Measurements from ENCODE around the gene LPIN1. TPM values are rescaled to one million over a fixed set of nuclear protein-coding genes. Genes with fewer than 3 reads are reported as not detected.

Gene LPIN1
- total RNA-seq, 2 experiments from 2014 or later: 115 to 128 TPM

GRCh38 chr2:11701751-11702301 lies 44.6 kb upstream of the LPIN1 start:
- Histone ChIP-seq H3K4me1 (ENCODE audit: insufficient read depth, low read length) (peaks cover 8% of the 10 kb centered on the region), H3K9me3 (ENCODE audit: control insufficient read depth in 1 of 2, insufficient read depth in 1 of 2, low read length in 2 of 2) (no peaks in the 10 kb centered on the region), H3K27me3 (ENCODE audit: control insufficient read depth in 1 of 2, insufficient read depth in 2 of 2, low read length in 2 of 2) (no peaks in the 10 kb centered on the region), H3K4me3 (ENCODE audit: low read length) (no peak overlapping the region), H3K36me3 (ENCODE audit: insufficient read depth, low read length) (no peaks in the 10 kb centered on the region), H3K27ac (ENCODE audit: low read depth in 1 of 2, low read length in 2 of 2) (no peak overlapping the region)
- H3K9me3 Mint-ChIP-seq: no peaks in the 10 kb centered on the region
- CTCF ChIA-PET: no interaction called here
- no peak overlapping the region for H3K27ac Mint-ChIP-seq
- peak in 3 of 14 experiments; percentile 32 to 78 (median 70) for DNase-seq
- no peaks in the 10 kb centered on the region for H3K36me3 Mint-ChIP-seq (ENCODE audit: low read depth)
- H3K4me3 Mint-ChIP-seq: no peak overlapping the region
- no peaks in the 10 kb centered on the region for H3K4me1 Mint-ChIP-seq (ENCODE audit: low read depth)
- no peaks in the 10 kb centered on the region for H3K27me3 Mint-ChIP-seq
- peak; percentile 43 for ATAC-seq (ENCODE audit: poor library complexity)
- POLR2A ChIA-PET: no interaction called here
- intact Hi-C loops (cut with DNase I, micrococcal nuclease): no loop called here
- TF ChIP-seq CTCF (IDR thresholded peaks at IDR 0.05): no peak

- ChIA-PET CTCF (no interaction called here), POLR2A (no interaction called here)
- Histone ChIP-seq H3K27me3 (ENCODE audit: control insufficient read depth in 1 of 2, insufficient read depth in 2 of 2, low read length in 2 of 2) (no peaks in the 10 kb centered on the region), H3K4me1 (ENCODE audit: insufficient read depth, low read length) (peaks cover 8% of the 10 kb centered on the region), H3K36me3 (ENCODE audit: insufficient read depth, low read length) (no peaks in the 10 kb centered on the region), H3K27ac (ENCODE audit: low read depth in 1 of 2, low read length in 2 of 2) (no peak overlapping the region), H3K4me3 (ENCODE audit: low read length) (no peak overlapping the region), H3K9me3 (ENCODE audit: control insufficient read depth in 1 of 2, insufficient read depth in 1 of 2, low read length in 2 of 2) (no peaks in the 10 kb centered on the region)
- Mint-ChIP-seq H3K4me3 (no peak overlapping the region), H3K4me1 (ENCODE audit: low read depth) (no peaks in the 10 kb centered on the region), H3K27me3 (no peaks in the 10 kb centered on the region), H3K36me3 (ENCODE audit: low read depth) (no peaks in the 10 kb centered on the region), H3K9me3 (no peaks in the 10 kb centered on the region), H3K27ac (no peak overlapping the region)
- intact Hi-C loops (cut with DNase I, micrococcal nuclease): no loop called here
- TF ChIP-seq CTCF (IDR thresholded peaks at IDR 0.05): no peak
- ATAC-seq (ENCODE audit: poor library complexity) (no peak), DNase-seq (no peak)
These were observed 43.5 kb upstream of the LPIN1 start for GRCh38 chr2:11702946-11703345.

- TF ChIP-seq CTCF (IDR thresholded peaks at IDR 0.05): no peak
- no peak overlapping the region for H3K27ac Mint-ChIP-seq
- ChIA-PET CTCF (interaction anchor here (2.0 kb wide), 1 partner anchor 10 kb away, joined by 7 read pairs; no protein-coding TSS in a partner anchor), POLR2A (no interaction called here)
- no peaks in the 10 kb centered on the region for H3K4me1 Mint-ChIP-seq (ENCODE audit: low read depth)
- ATAC-seq (ENCODE audit: poor library complexity) (no peak), DNase-seq (no peak)
- Histone ChIP-seq H3K9me3 (ENCODE audit: control insufficient read depth in 1 of 2, insufficient read depth in 1 of 2, low read length in 2 of 2) (no peaks in the 10 kb centered on the region), H3K36me3 (ENCODE audit: insufficient read depth, low read length) (no peaks in the 10 kb centered on the region), H3K27me3 (ENCODE audit: control insufficient read depth in 1 of 2, insufficient read depth in 2 of 2, low read length in 2 of 2) (no peaks in the 10 kb centered on the region), H3K4me1 (ENCODE audit: insufficient read depth, low read length) (peaks cover 8% of the 10 kb centered on the region), H3K4me3 (ENCODE audit: low read length) (no peak overlapping the region), H3K27ac (ENCODE audit: low read depth in 1 of 2, low read length in 2 of 2) (no peak overlapping the region)
- no peak overlapping the region for H3K4me3 Mint-ChIP-seq
- intact Hi-C loops (cut with DNase I, micrococcal nuclease): no loop called here
- H3K27me3 Mint-ChIP-seq: no peaks in the 10 kb centered on the region
- H3K36me3 Mint-ChIP-seq (ENCODE audit: low read depth): no peaks in the 10 kb centered on the region
- H3K9me3 Mint-ChIP-seq: no peaks in the 10 kb centered on the region
These were observed 42.7 kb upstream of the LPIN1 start for GRCh38 chr2:11703700-11704099.

Measured in CD4-positive, alpha-beta T cell (primary cell).